Measurements from ENCODE around the gene REM1.
"Not testable (repeated sequence)": the region's sequence is repeated elsewhere in the genome, so short reads cannot be mapped to it uniquely, and the experiment has no call there.

Gene REM1

DNA sequence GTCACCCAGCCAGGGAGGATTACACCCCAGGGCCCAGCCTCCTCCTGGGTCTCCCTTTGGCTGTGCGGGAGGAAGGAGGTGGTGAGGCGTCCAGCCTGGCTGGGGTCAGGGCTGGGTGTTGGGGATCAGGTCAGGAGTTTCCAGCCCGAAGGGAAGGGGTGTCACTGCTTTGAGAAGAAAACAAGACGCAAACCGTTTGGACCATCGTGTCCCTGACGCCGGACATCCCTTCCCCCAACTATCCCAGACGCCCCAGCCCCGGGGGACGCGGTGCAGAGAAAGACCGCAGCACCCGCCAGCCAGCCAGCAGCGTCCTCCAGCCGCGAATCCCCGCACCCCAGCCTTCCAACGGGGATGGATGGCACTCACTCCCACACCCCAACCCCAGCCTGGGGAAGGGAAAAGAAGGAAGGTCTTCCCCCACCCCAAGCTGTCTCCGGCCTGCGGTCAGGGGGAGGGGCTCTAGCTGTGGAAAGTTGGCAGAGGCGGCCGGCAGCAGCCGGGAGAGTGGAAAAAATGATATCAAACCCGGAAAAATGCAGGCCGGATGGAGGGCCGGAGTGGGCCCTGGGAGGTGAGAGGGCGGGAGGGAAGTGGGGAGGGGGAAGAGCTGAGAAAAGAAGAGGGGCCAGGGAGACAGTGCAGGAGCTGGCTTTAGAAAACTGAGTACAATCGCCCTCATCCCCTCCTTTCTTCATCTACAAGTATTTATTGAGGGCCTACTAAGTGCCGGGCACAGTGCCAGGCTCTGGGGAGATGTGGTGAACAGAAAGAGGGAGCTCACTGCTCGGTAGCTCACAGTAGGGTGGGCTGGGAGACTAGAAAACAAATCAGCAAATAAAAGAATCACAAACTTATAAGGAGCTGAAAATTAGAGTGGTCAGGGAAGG is 10.6 kb downstream of the REM1 start:
- Histone ChIP-seq H3K36me3 (ENCODE audit: control insufficient read depth in 1 of 2, insufficient read depth in 2 of 2, low read length in 2 of 2) (no peaks in the 10 kb centered on the region), H3K27ac (ENCODE audit: low read depth, low read length) (peak overlapping the region; percentile 81), H3K9ac (ENCODE audit: low read depth in 1 of 2, low read length in 2 of 2) (no peak overlapping the region), H3K4me1 (ENCODE audit: control insufficient read depth in 1 of 2, insufficient read depth in 2 of 2, low read length in 2 of 2) (no peaks in the 10 kb centered on the region), H3K9me3 (ENCODE audit: control insufficient read depth in 1 of 2, low read length in 2 of 2) (no peaks in the 10 kb centered on the region), H3K27me3 (ENCODE audit: control insufficient read depth in 1 of 2, insufficient read depth in 2 of 2, low read length in 2 of 2) (peaks cover 0 to 7% of the 10 kb centered on the region in 2 donors), H3K4me3 (ENCODE audit: low read depth in 1 of 2, low read length in 2 of 2) (no peak overlapping the region)

DNA sequence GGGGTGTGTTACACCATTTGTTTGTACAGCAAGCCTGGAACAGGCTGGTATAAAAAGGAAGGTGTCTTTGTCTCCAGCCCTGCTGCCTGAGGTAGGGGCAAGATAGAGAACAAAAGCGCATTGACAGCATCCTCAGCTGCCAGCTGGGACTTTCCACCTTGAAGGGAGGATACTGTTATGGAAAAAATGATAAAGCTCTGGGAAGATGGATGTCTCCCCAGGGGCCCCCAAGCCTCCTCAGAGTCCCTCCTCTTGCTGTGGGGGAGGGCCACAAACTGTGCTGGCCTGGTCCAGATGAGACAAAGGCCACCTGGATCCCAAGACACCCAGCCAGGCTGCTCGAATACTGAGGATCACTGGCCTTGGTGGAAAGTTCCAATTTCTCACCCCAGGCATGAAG is 13.0 kb downstream of the REM1 start:
- Histone ChIP-seq H3K4me3 (ENCODE audit: low read depth in 1 of 2, low read length in 2 of 2) (no peak overlapping the region), H3K9me3 (ENCODE audit: control insufficient read depth in 1 of 2, low read length in 2 of 2) (no peaks in the 10 kb centered on the region), H3K27ac (ENCODE audit: low read depth, low read length) (no peak overlapping the region), H3K9ac (ENCODE audit: low read depth in 1 of 2, low read length in 2 of 2) (no peak overlapping the region), H3K27me3 (ENCODE audit: control insufficient read depth in 1 of 2, insufficient read depth in 2 of 2, low read length in 2 of 2) (peaks cover 0 to 7% of the 10 kb centered on the region in 2 donors), H3K4me1 (ENCODE audit: control insufficient read depth in 1 of 2, insufficient read depth in 2 of 2, low read length in 2 of 2) (no peaks in the 10 kb centered on the region), H3K36me3 (ENCODE audit: control insufficient read depth in 1 of 2, insufficient read depth in 2 of 2, low read length in 2 of 2) (no peaks in the 10 kb centered on the region)

DNA sequence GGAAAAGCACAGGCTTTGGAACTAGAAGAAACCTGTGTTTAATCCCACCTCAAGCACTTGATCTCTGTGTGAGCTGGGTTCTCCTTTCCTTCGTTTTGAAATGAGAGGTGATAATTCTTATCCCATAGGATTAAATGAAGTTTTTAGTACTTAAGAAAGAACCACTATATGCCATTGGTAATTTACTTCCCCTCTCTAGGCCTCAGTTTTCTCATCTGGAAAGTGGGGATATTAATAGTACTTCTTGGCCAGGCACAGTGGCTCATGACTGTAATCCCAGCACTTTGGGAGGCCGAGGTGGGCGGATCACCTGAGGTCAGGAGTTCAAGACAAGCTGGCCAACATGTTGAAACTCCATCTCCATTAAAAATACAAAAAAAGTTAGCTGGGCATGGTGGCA is 14.1 kb downstream of the REM1 start:
- H3K27me3 ChIP-seq (ENCODE audit: control insufficient read depth in 1 of 2, insufficient read depth in 2 of 2, low read length in 2 of 2) = peaks cover 0 to 7% of the 10 kb centered on the region in 2 donors
- H3K4me3 ChIP-seq (ENCODE audit: low read depth in 1 of 2, low read length in 2 of 2) = no peak overlapping the region
- no peak overlapping the region for H3K9ac ChIP-seq (ENCODE audit: low read depth in 1 of 2, low read length in 2 of 2)
- H3K36me3 ChIP-seq (ENCODE audit: control insufficient read depth in 1 of 2, insufficient read depth in 2 of 2, low read length in 2 of 2) = no peaks in the 10 kb centered on the region
- H3K9me3 ChIP-seq (ENCODE audit: control insufficient read depth in 1 of 2, low read length in 2 of 2) = no peaks in the 10 kb centered on the region
- no peaks in the 10 kb centered on the region for H3K4me1 ChIP-seq (ENCODE audit: control insufficient read depth in 1 of 2, insufficient read depth in 2 of 2, low read length in 2 of 2)
- H3K27ac ChIP-seq (ENCODE audit: low read depth, low read length) = no peak overlapping the region

DNA sequence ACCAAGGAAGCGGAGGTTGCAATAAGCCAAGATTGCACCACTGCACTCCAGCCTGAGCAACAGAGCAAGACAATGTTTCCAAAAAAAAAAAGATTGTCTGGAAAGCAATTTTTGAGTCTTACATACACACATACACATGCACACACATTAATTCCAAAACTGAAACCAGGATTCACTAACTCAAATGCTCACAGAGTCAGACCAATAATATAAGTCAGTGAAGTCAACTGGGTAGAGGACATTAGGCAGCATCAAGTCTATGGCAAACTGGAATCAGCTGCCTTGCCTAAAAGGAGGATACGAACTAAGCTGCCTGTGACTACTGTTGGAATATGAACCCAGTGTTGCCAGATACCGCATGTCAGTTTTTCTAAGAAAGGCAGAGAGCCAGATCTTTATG is 15.7 kb downstream of the REM1 start:
- Histone ChIP-seq H3K9me3 (ENCODE audit: control insufficient read depth in 1 of 2, low read length in 2 of 2) (no peaks in the 10 kb centered on the region), H3K27me3 (ENCODE audit: control insufficient read depth in 1 of 2, insufficient read depth in 2 of 2, low read length in 2 of 2) (no peaks in the 10 kb centered on the region), H3K4me3 (ENCODE audit: low read depth in 1 of 2, low read length in 2 of 2) (no peak overlapping the region), H3K27ac (ENCODE audit: low read depth, low read length) (no peak overlapping the region), H3K4me1 (ENCODE audit: control insufficient read depth in 1 of 2, insufficient read depth in 2 of 2, low read length in 2 of 2) (peaks cover 0 to 2% of the 10 kb centered on the region in 2 donors), H3K9ac (ENCODE audit: low read depth in 1 of 2, low read length in 2 of 2) (no peak overlapping the region), H3K36me3 (ENCODE audit: control insufficient read depth in 1 of 2, insufficient read depth in 2 of 2, low read length in 2 of 2) (no peaks in the 10 kb centered on the region)

- no peak overlapping the region for H3K4me3 ChIP-seq (ENCODE audit: low read depth in 1 of 2, low read length in 2 of 2)
- H3K9me3 ChIP-seq (ENCODE audit: control insufficient read depth in 1 of 2, low read length in 2 of 2) = no peaks in the 10 kb centered on the region
- H3K4me1 ChIP-seq (ENCODE audit: control insufficient read depth in 1 of 2, insufficient read depth in 2 of 2, low read length in 2 of 2) = peaks cover 0 to 9% of the 10 kb centered on the region in 2 donors
- no peaks in the 10 kb centered on the region for H3K36me3 ChIP-seq (ENCODE audit: control insufficient read depth in 1 of 2, insufficient read depth in 2 of 2, low read length in 2 of 2)
- peaks cover 0 to 3% of the 10 kb centered on the region in 2 donors for H3K27me3 ChIP-seq (ENCODE audit: control insufficient read depth in 1 of 2, insufficient read depth in 2 of 2, low read length in 2 of 2)
- no peak overlapping the region for H3K27ac ChIP-seq (ENCODE audit: low read depth, low read length)
- no peak overlapping the region for H3K9ac ChIP-seq (ENCODE audit: low read depth in 1 of 2, low read length in 2 of 2)
Observed at GRCh38 chr20:31494131-31494530, 19.0 kb downstream of the REM1 start.

DNA sequence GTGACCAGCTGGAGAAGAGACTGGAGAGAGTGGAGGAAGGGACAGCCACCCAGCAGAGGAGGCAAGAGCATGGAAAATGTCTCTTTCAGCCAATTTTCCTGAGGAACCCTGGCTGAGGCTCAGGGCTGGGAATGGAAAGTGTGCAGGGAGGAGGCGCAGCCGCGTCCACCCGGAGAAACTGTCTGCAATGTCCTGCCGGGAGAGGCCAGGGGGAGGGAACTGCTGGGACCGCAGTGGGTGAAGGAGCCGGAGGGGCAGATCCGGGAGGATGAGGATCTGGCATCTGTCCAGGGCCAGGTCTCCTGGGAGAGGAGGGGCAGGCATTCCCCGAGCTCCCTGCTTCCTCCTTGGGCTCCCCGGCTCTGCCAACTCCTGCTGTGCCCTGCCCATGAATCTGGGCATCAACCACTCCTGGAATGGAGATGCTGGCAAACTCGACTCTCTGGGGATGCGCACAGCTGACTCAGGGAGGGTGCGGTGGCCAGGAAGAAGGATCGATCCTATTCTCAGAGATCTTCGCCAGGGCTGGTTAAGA is 21.7 kb downstream of the REM1 start:
- no peak overlapping the region for H3K9ac ChIP-seq (ENCODE audit: low read depth in 1 of 2, low read length in 2 of 2)

DNA sequence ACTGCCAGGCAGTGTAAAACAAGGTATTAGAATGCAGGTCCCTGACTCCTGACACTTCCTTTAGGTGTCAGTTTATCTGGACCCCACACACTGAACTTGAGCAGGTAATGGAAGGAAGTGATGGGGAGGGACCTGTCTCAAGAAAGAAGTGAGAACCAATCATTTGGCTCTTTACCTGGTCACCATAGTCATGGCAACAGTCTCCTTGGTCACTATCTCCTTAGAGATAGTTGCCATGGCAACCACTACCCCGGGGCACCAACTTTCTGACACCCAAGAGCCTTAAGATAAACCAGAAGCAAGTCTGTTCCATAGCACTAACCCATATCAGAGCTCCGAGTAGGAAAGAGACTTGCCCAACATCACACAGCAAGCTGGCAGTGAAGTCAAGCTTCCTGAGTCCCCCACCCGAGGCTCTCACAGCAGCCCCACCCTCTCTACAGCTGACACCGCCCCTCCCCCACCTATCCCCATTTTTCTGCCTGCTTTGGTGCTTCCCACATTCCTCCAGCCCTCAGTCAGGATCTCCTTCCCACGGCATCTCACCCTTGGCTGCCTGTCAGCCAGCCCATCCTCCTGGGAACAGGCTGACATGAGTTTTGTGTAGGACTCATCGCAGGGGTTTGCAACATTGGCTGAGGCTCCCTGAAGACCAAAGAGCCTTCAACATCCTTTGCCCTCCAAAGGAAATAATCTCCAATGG is 22.9 kb downstream of the REM1 start:
- H3K9me3 ChIP-seq (ENCODE audit: control insufficient read depth in 1 of 2, low read length in 2 of 2) = no peaks in the 10 kb centered on the region
- H3K27me3 ChIP-seq (ENCODE audit: control insufficient read depth in 1 of 2, insufficient read depth in 2 of 2, low read length in 2 of 2) = peaks cover 0 to 3% of the 10 kb centered on the region in 2 donors
- no peak overlapping the region for H3K4me3 ChIP-seq (ENCODE audit: low read depth in 1 of 2, low read length in 2 of 2)
- H3K27ac ChIP-seq (ENCODE audit: low read depth, low read length) = no peak overlapping the region
- peaks cover 0 to 9% of the 10 kb centered on the region in 2 donors for H3K4me1 ChIP-seq (ENCODE audit: control insufficient read depth in 1 of 2, insufficient read depth in 2 of 2, low read length in 2 of 2)
- no peak overlapping the region for H3K9ac ChIP-seq (ENCODE audit: low read depth in 1 of 2, low read length in 2 of 2)
- no peaks in the 10 kb centered on the region for H3K36me3 ChIP-seq (ENCODE audit: control insufficient read depth in 1 of 2, insufficient read depth in 2 of 2, low read length in 2 of 2)

More for the DNA sequence above, 21.7 kb downstream of the REM1 start:
- Histone ChIP-seq H3K9me3 (ENCODE audit: control insufficient read depth in 1 of 2, low read length in 2 of 2) (no peaks in the 10 kb centered on the region), H3K27me3 (ENCODE audit: control insufficient read depth in 1 of 2, insufficient read depth in 2 of 2, low read length in 2 of 2) (peaks cover 0 to 3% of the 10 kb centered on the region in 2 donors), H3K27ac (ENCODE audit: low read depth, low read length) (no peak overlapping the region), H3K4me3 (ENCODE audit: low read depth in 1 of 2, low read length in 2 of 2) (no peak overlapping the region), H3K4me1 (ENCODE audit: control insufficient read depth in 1 of 2, insufficient read depth in 2 of 2, low read length in 2 of 2) (peaks cover 0 to 9% of the 10 kb centered on the region in 2 donors), H3K36me3 (ENCODE audit: control insufficient read depth in 1 of 2, insufficient read depth in 2 of 2, low read length in 2 of 2) (no peaks in the 10 kb centered on the region)

DNA sequence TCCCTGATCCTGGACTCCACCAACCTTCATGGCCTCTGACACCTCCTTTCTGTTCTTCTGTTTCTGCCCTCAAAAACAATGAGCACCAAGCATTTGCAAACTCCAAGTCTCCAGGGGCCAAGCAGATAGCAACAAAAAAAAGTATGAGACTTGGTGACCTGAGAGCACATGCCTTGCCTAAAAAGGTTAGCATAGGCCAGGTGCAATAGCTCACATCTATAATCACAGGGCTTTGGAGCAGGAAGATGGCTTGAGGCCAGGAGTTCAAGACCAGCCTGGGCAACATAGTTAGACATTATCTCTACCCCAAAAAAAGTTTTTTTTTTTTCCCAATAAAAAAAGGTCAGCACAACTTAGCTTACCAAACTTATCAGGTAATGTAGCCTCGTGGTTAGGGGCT is 25.4 kb downstream of the REM1 start:
- Histone ChIP-seq H3K27ac (ENCODE audit: low read depth, low read length) (no peak overlapping the region), H3K9ac (ENCODE audit: low read depth in 1 of 2, low read length in 2 of 2) (no peak overlapping the region), H3K27me3 (ENCODE audit: control insufficient read depth in 1 of 2, insufficient read depth in 2 of 2, low read length in 2 of 2) (peaks cover 0 to 3% of the 10 kb centered on the region in 2 donors), H3K4me3 (ENCODE audit: low read depth in 1 of 2, low read length in 2 of 2) (no peak overlapping the region), H3K36me3 (ENCODE audit: control insufficient read depth in 1 of 2, insufficient read depth in 2 of 2, low read length in 2 of 2) (no peaks in the 10 kb centered on the region), H3K4me1 (ENCODE audit: control insufficient read depth in 1 of 2, insufficient read depth in 2 of 2, low read length in 2 of 2) (peaks cover 0 to 9% of the 10 kb centered on the region in 2 donors), H3K9me3 (ENCODE audit: control insufficient read depth in 1 of 2, low read length in 2 of 2) (no peaks in the 10 kb centered on the region)

DNA sequence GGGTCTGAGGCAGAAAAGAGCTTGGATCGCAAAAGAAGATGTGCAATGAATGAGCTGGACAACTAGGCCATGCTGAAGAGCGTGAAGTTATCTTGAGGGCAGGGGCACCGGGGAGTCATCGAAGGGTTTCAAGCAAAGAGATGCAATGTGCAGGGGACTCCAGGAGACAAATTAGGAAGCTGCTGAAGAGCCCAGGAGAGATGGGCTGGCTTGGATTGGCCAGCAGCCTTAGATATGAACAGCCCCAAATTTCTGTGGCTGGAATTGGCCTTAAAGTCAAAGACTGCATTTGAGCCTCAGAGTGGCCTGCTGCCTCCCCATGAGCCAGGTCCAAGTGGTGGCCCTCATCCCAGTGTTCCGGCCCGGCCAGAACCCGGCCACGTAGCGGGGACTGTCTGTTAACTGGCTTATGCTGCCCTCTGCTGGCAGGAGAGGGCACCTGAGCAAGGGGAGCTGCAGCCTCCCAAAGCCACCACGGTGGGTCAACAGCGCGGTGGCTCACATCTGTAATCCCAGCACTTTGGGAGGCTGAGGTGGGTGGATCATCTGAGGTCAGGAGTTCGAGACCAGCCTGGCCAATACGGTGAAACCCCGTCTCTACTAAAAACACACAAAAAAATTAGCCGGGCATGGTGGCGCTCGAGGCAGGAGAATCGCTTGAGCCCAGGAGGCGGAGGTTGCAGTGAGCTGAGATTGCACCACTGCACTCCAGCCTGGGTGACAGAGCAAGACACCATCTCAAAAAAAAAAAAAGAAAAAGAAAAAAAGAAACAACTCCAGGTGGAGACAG is 28.0 kb downstream of the REM1 start:
- not testable (repeated sequence) for H3K4me1 ChIP-seq (ENCODE audit: control insufficient read depth in 1 of 2, insufficient read depth in 2 of 2, low read length in 2 of 2); H3K27ac ChIP-seq (ENCODE audit: low read depth, low read length); H3K36me3 ChIP-seq (ENCODE audit: control insufficient read depth in 1 of 2, insufficient read depth in 2 of 2, low read length in 2 of 2); H3K27me3 ChIP-seq (ENCODE audit: control insufficient read depth in 1 of 2, insufficient read depth in 2 of 2, low read length in 2 of 2); H3K4me3 ChIP-seq (ENCODE audit: low read depth in 1 of 2, low read length in 2 of 2); H3K9ac ChIP-seq (ENCODE audit: low read depth in 1 of 2, low read length in 2 of 2); H3K9me3 ChIP-seq (ENCODE audit: control insufficient read depth in 1 of 2, low read length in 2 of 2)

All from duodenal mucosa (tissue), 2 donors.